Left lung (tissue), 10 donors: ENCODE measurements around the gene PAQR3. TPM values are rescaled to one million over a fixed set of nuclear protein-coding genes. Genes with fewer than 3 reads are reported as not detected.
"Not testable (repeated sequence)": the region's sequence is repeated elsewhere in the genome, so short reads cannot be mapped to it uniquely, and the experiment has no call there.

Source experiments
- ATAC-seq: fragments of 200-7000 bp; cut with Tn5 transposase; one replicate; pipeline ENCODE4 v1.9.1; 2020; ENCODE audit warnings: moderate library complexity
- DNase-seq, 4 donors: peaks; one replicate each; pipeline ENCODE4 v3.0.0-alpha.2; 2013 to 2020
- H3K27ac ChIP-seq, 2 donors: fragments of 200-600 bp; sonication (generic) in 1 of 2; one replicate each; pipeline versions ENCODE4 v1.5.0 to v1.8.0; 2020 to 2021
- H3K27me3 ChIP-seq, 2 donors: fragments of 200-600 bp; sonication (generic) in 1 of 2; one replicate each; pipeline versions ENCODE4 v1.5.0 to v1.8.0; 2020 to 2021
- H3K36me3 ChIP-seq, 2 donors: fragments of 200-600 bp; sonication (generic) in 1 of 2; one replicate each; pipeline versions ENCODE4 v1.5.0 to v1.8.0; 2020 to 2021
- H3K4me1 ChIP-seq, 2 donors: fragments of 200-600 bp; one replicate each; pipeline ENCODE4 v1.8.0; 2021
- H3K4me3 ChIP-seq, 2 donors: fragments of 200-600 bp; sonication (generic) in 1 of 2; one replicate each; pipeline versions ENCODE4 v1.5.0 to v1.8.0; 2020 to 2021; ENCODE audit warnings: mild to moderate bottlenecking in 1 of 2
- H3K9me3 ChIP-seq, 2 donors: fragments of 200-600 bp; sonication (generic) in 1 of 2; one replicate each; pipeline versions ENCODE4 v1.5.0 to v1.8.0; 2020 to 2021
- CTCF ChIP-seq, 2 donors: fragments of 200-600 bp; sonication (generic) in 1 of 2; IDR thresholded peaks; one replicate each; pipeline versions ENCODE4 v1.5.0 to v1.8.0; 2021; ENCODE audit warnings: antibody characterized with exemption in 2 of 2
- intact Hi-C, 2 donors: fragments of 100-400 bp; cut with DNase I; formaldehyde crosslinking; loops; one replicate each; pipeline versions ENCODE4 v1.11.2 to v1.14.2; 2022
- polyA plus RNA-seq, 6 donors: library from polyadenylated mRNA; unstranded; fragments of 120-200 nt; gene quantifications; one replicate each; pipeline ENCODE4 v1.2.1, GENCODE V29; 2013; ENCODE audit not compliant: insufficient read length in 6 of 6
- total RNA-seq, 2 donors: library from RNA; stranded (reverse); fragmentation: NEBNext Ultra II Directional; extraction: Animal tissue kit (Norgen Biotek cat#: 25700); gene quantifications; one replicate each; pipeline ENCODE4 v1.2.1, GENCODE V29; 2021
- donor health status: DM: no; HTN: yes; CAD: no.
- donor health status: DM: no; HTN: no; CAD: no.

The PAQR3 gene
- total and polyA plus RNA-seq, 8 donors: 12.5 to 19.9 (median 16.3) TPM

GRCh38 chr4:78878031-78878430 is 61.2 kb downstream of the PAQR3 start:
- peaks cover 0 to 52% of the 10 kb centered on the region in 2 donors for H3K36me3 ChIP-seq
- no peaks in the 10 kb centered on the region for H3K9me3 ChIP-seq
- DNase-seq (no peak), ATAC-seq (no peak)
- H3K4me3 ChIP-seq: no peak overlapping the region
- H3K27me3 ChIP-seq: no peaks in the 10 kb centered on the region
- no peaks in the 10 kb centered on the region for H3K4me1 ChIP-seq
- intact Hi-C loops: no loop called here
- no peak overlapping the region for H3K27ac ChIP-seq
- no peak for TF ChIP-seq CTCF (IDR thresholded peaks at IDR 0.05)

GRCh38 chr4:78876568-78877320 is 62.5 kb downstream of the PAQR3 start:
- H3K36me3 ChIP-seq: peaks cover 0 to 65% of the 10 kb centered on the region in 2 donors
- H3K4me1 ChIP-seq: no peaks in the 10 kb centered on the region
- ATAC-seq (no peak), DNase-seq (no peak)
- intact Hi-C loops: no loop called here
- no peak overlapping the region for H3K27ac ChIP-seq
- no peaks in the 10 kb centered on the region for H3K27me3 ChIP-seq
- TF ChIP-seq CTCF (IDR thresholded peaks at IDR 0.05): no peak
- H3K4me3 ChIP-seq: no peak overlapping the region
- no peaks in the 10 kb centered on the region for H3K9me3 ChIP-seq

GRCh38 chr4:78870056-78870455 is 69.2 kb downstream of the PAQR3 start:
- H3K36me3 ChIP-seq: peaks cover 0 to 73% of the 10 kb centered on the region in 2 donors
- H3K9me3 ChIP-seq: no peaks in the 10 kb centered on the region
- no peaks in the 10 kb centered on the region for H3K27me3 ChIP-seq
- no peak overlapping the region for H3K27ac ChIP-seq
- no peak for TF ChIP-seq CTCF (IDR thresholded peaks at IDR 0.05)
- no peak overlapping the region for H3K4me3 ChIP-seq
- no peaks in the 10 kb centered on the region for H3K4me1 ChIP-seq
- DNase-seq (no peak), ATAC-seq (no peak)
- intact Hi-C loops: no loop called here

- H3K9me3 ChIP-seq, H3K27ac ChIP-seq, DNase-seq, H3K27me3 ChIP-seq, intact Hi-C loops, H3K4me3 ChIP-seq, H3K4me1 ChIP-seq, ATAC-seq: not testable (repeated sequence)
- peaks cover 0 to 67% of the 10 kb centered on the region in 2 donors for H3K36me3 ChIP-seq
Measured at GRCh38 chr4:78868712-78869111, 70.5 kb downstream of the PAQR3 start.

- Histone ChIP-seq H3K36me3 (peaks cover 0 to 41% of the 10 kb centered on the region in 2 donors), H3K4me1 (no peaks in the 10 kb centered on the region), H3K4me3 (no peak overlapping the region), H3K27ac (no peak overlapping the region), H3K9me3 (no peaks in the 10 kb centered on the region), H3K27me3 (no peaks in the 10 kb centered on the region)
- TF ChIP-seq CTCF (IDR thresholded peaks at IDR 0.05): no peak
- no peak for DNase-seq
- ATAC-seq: no peak
- intact Hi-C loops: no loop called here
Measured at GRCh38 chr4:78865451-78865850, 73.8 kb downstream of the PAQR3 start.
